Kidney (tissue), 14 donors: ENCODE measurements around the gene CARD14. TPM values are rescaled to one million over a fixed set of nuclear protein-coding genes. Genes with fewer than 3 reads are reported as not detected.

Experiments
- DNase-seq, 5 donors: peaks; one replicate each; pipeline ENCODE4 v3.0.0-alpha.2; 2013 to 2020
- FAIRE-seq: peaks from 2 replicates; lab custom pipeline; 2012; peaks lifted over from hg19 to GRCh38; lab: Jason Lieb, UNC
- H3K27ac ChIP-seq, 2 donors: one replicate each; pipeline ENCODE4 v1.7.0; 2013; ENCODE audit warnings: low read depth in 2 of 2, low read length in 2 of 2, inconsistent platforms in 1 of 2
- H3K27me3 ChIP-seq: one replicate; pipeline ENCODE4 v1.7.1; 2013; ENCODE audit warnings: low read length, inconsistent platforms; ENCODE audit not compliant: control insufficient read depth, insufficient read depth
- H3K36me3 ChIP-seq, 3 donors: one replicate each; pipeline versions ENCODE4 v1.7.0 to v1.7.1; 2013; ENCODE audit warnings: low read length in 3 of 3, control low read depth in 1 of 3, inconsistent platforms in 1 of 3; ENCODE audit not compliant: insufficient read depth in 3 of 3, control insufficient read depth in 2 of 3
- H3K4me1 ChIP-seq, 3 donors: one replicate each; pipeline versions ENCODE4 v1.7.0 to v1.7.1; 2013; ENCODE audit warnings: low read length in 3 of 3, inconsistent platforms in 1 of 3, low read depth in 1 of 3; ENCODE audit not compliant: control insufficient read depth in 2 of 3, insufficient read depth in 2 of 3
- H3K4me3 ChIP-seq, 3 donors: one replicate each; pipeline versions ENCODE4 v1.7.0 to v1.8.1; 2013; ENCODE audit warnings: low read length in 3 of 3, control low read depth in 1 of 3, inconsistent platforms in 1 of 3
- H3K9ac ChIP-seq, 3 donors: one replicate each; pipeline versions ENCODE4 v1.7.0 to v1.7.1; 2013; ENCODE audit warnings: low read length in 3 of 3, control low read depth in 1 of 3, inconsistent platforms in 1 of 3
- H3K9me3 ChIP-seq, 3 donors: one replicate each; pipeline versions ENCODE4 v1.7.0 to v1.7.1; 2013; ENCODE audit warnings: low read length in 3 of 3, control low read depth in 1 of 3, inconsistent platforms in 1 of 3; ENCODE audit not compliant: control insufficient read depth in 2 of 3, insufficient read depth in 1 of 3
- CTCF ChIP-seq: IDR thresholded peaks from 3 replicates; pipeline ENCODE4 v1.5.1; 2012; ENCODE audit warnings: mild to moderate bottlenecking, moderate library complexity, borderline replicate concordance; ENCODE audit not compliant: insufficient read depth; ENCODE audit errors: extremely low read depth
- intact Hi-C: fragments of 100-400 bp; cut with DNase I; formaldehyde crosslinking; loops from one replicate; pipeline ENCODE4 v1.11.1; 2022
- polyA plus RNA-seq: library from polyadenylated mRNA; stranded (reverse); fragments of 350-450 nt; fragmentation: Illumina TruSeq; extraction: RNeasy Lipid Tissue Mini Kit (QIAGEN cat#74804); gene quantifications from one replicate; pipeline ENCODE4 v1.2.3, GENCODE V29; 2014; ENCODE audit warnings: low read depth, low replicate concordance; ENCODE audit not compliant: insufficient read depth
- total RNA-seq: library from RNA; stranded (reverse); fragmentation: NEBNext Ultra II Directional; extraction: Animal tissue kit (Norgen Biotek cat#: 25700); gene quantifications from one replicate; pipeline ENCODE4 v1.2.1, GENCODE V29; 2021
- donor health status: control.
- donor health status: control.
- donor health status: control.
- donor health status: control.
- donor health status: control.
- donor health status: DM: yes; HTN: yes; CAD: no.
- donor health status: Normal renal cell carcinoma (clear cell type).

Gene CARD14
- total and polyA plus RNA-seq, 2 donors from 2014 or later, result 0.17 to 1.7 TPM

GRCh38 chr17:80166446-80166845 lies 3.4 kb upstream of the CARD14 start:
- Histone ChIP-seq H3K36me3 (no peaks in the 10 kb centered on the region), H3K27ac (no peak overlapping the region), H3K4me1 (no peaks in the 10 kb centered on the region), H3K9me3 (no peaks in the 10 kb centered on the region), H3K4me3 (no peak overlapping the region), H3K27me3 (no peaks in the 10 kb centered on the region), H3K9ac (no peak overlapping the region)
- TF ChIP-seq CTCF, result no peak
- intact Hi-C loops, result no loop called here
- no peak for FAIRE-seq
- peak in 3 of 5 donors; percentile 34 to 35 (median 35) for DNase-seq

GRCh38 chr17:80168371-80168770 lies 1.5 kb upstream of the CARD14 start:
- no peak for FAIRE-seq
- DNase-seq, result peak in 1 of 5 donors; percentile 49
- Histone ChIP-seq H3K27me3 (no peaks in the 10 kb centered on the region), H3K9me3 (no peaks in the 10 kb centered on the region), H3K4me3 (no peak overlapping the region), H3K4me1 (no peaks in the 10 kb centered on the region), H3K27ac (no peak overlapping the region), H3K9ac (no peak overlapping the region), H3K36me3 (no peaks in the 10 kb centered on the region)
- intact Hi-C loops, result no loop called here
- TF ChIP-seq CTCF, result no peak

GRCh38 chr17:80169107-80169506 lies 723 bp upstream of the CARD14 start:
- no peak overlapping the region for H3K9ac ChIP-seq
- intact Hi-C loops, result no loop called here
- no peaks in the 10 kb centered on the region for H3K9me3 ChIP-seq
- H3K4me1 ChIP-seq, result no peaks in the 10 kb centered on the region
- DNase-seq (peak in 1 of 5 donors; percentile 29), FAIRE-seq (no peak)
- no peaks in the 10 kb centered on the region for H3K36me3 ChIP-seq
- H3K27ac ChIP-seq, result no peak overlapping the region
- no peak for TF ChIP-seq CTCF
- H3K4me3 ChIP-seq, result no peak overlapping the region
- H3K27me3 ChIP-seq, result no peaks in the 10 kb centered on the region

GRCh38 chr17:80171681-80172080 lies 1.9 kb downstream of the CARD14 start:
- FAIRE-seq, result no peak
- Histone ChIP-seq H3K36me3 (no peaks in the 10 kb centered on the region), H3K9me3 (no peaks in the 10 kb centered on the region)

More at GRCh38 chr17:80171681-80172080, 1.9 kb downstream of the CARD14 start:
- no peak overlapping the region for H3K27ac ChIP-seq
- H3K9ac ChIP-seq, result no peak overlapping the region
- H3K4me1 ChIP-seq, result no peaks in the 10 kb centered on the region
- no peak for TF ChIP-seq CTCF
- no peak overlapping the region for H3K4me3 ChIP-seq
- intact Hi-C loops, result no loop called here
- H3K27me3 ChIP-seq, result no peaks in the 10 kb centered on the region
- DNase-seq, result peak in 1 of 5 donors; percentile 32
